Globus pallidus (tissue), 1 donor: ENCODE results near the gene LONP2.
"Not testable (repeated sequence)": the region's sequence is repeated elsewhere in the genome, so short reads cannot be mapped to it uniquely, and the experiment has no call there.

Experiments
- DNase-seq: peaks from one replicate; pipeline ENCODE4 v3.0.0-alpha.2; 2015; ENCODE audit warnings: low spot score

LONP2 gene

DNA sequence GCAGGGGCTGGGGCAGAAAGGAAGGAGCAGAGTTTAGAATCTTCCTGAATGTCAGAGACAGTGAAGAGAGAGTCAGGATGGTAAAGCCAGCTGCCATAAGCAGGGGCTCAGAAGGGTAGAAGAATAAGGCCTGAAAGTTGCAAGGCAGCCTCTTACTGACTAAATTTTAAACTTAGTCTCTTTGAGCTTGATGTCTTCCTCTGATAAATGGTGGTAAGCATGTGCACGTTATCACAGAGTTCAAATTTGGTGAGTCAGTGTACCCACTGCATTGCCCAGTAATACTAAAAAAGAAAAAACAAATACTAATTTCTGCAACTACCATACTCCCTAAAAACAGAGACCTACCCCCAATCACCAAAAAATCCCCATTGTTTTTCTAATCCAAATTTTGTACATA lies 96.0 kb downstream of the LONP2 start:
- no peak for DNase-seq

GRCh38 chr16:48342591-48342990 lies 98.5 kb downstream of the LONP2 start:
- no peak for DNase-seq

GRCh38 chr16:48347191-48347865 lies 103.2 kb downstream of the LONP2 start:
- no peak for DNase-seq

GRCh38 chr16:48347980-48348379 lies 103.9 kb downstream of the LONP2 start:
- no peak for DNase-seq

DNA sequence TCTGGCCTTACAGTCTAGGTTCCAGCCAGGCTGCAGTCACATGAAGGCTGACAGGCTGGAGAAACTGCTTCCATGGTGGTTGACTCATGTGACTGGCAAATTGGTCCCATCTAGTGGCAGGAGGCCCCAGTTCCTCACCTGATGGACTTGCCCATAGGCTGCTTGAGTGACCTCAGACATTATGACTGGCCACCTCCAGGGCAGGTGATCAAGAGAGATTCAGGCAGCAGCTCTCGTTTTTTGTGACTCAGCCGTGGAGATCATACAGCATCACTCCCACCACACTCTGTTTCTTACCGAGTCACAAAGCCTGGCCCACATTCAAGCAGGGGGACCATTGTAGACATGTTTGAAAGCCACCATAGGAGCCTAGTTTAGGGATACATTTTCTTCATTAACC lies 106.6 kb downstream of the LONP2 start:
- no peak for DNase-seq

- no peak for DNase-seq
Measured at GRCh38 chr16:48352648-48353390, 108.7 kb downstream of the LONP2 start.

DNA sequence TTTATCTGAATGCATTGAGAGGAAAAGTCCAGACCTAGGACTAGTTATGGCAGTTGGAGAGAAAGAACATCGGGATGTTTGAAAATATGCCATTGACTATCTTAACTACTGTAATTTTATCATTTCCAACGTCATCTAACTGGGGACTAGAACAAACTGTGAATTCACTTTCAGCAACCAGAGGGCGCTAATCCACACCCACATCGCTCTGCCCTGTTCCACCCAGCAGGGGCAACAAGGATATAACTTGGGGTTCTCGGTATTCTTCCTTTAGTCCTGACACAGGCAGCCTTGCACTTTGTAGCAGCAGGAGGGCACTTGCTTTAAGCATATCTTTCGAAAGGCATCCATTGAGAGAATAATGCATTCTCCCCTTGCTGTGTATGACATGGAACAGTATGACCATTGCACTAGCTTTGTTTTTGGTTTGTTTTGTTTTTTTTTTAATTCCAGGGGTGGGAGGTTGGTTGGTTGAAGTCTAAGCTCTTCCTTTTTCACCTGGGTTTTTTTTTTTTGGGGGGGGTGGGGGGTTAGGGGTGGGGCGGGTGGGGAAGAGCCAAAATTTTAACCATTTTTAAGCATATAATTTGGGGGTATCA lies 109.6 kb downstream of the LONP2 start:
- DNase-seq = peak; percentile 72

DNA sequence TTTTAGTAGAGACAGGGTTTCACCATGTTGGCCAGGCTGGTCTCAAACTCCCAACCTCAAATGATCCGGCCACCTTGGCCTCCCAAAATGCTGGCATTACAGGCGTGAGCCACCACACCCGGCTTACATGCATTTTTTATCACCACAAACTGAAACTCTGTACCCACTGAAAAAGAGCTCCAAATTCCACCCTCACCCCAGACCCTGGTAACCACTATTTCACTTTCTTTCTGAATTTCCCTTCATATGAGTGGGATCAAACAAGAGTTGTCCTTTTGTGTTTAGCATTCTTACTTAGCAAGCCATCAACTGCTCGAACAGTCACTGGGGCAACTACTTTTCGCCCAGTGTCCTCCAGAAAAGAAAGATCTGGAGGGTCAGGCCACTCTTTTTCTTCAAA lies 110.3 kb downstream of the LONP2 start:
- not testable (repeated sequence) for DNase-seq

- DNase-seq = no peak
Measured at GRCh38 chr16:48354877-48355855, 111.1 kb downstream of the LONP2 start.

DNA sequence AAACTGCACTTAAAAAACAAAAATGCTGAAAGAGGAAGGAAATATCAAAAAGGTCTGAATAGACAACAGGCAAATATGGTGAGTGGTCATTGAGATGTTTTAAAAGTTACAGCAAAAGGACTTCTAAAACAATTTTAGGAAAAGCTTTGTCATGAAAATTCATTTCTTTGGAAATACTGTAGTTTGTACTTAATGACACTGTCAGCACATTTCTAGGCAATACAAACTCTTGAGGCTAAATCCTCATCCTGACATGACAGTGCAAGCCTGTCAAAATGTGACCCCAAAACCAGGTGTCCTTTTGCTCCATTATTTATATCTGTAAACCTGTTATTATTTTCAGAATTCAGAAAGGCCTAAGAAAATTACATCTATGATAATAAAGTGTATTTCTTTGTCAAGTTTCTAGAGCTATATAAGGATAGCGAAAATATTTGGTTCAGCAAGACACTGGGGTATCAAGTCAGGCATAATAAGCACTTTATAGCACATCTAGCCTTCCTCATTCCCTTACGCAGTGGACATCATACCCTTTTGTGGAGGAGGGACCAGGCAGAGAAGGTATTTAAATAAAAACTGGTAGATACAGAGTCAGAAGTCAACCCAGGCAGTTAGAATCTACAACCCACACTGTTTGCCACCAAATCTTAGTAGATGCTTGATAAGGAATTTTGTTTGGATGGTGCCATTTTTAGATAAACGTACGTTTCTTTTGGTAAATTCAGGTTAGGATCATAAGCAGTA lies 112.7 kb downstream of the LONP2 start:
- no peak for DNase-seq

GRCh38 chr16:48358419-48358818 lies 114.3 kb downstream of the LONP2 start:
- no peak for DNase-seq

- no peak for DNase-seq
Measured at GRCh38 chr16:48359983-48360382, 115.9 kb downstream of the LONP2 start.

DNA sequence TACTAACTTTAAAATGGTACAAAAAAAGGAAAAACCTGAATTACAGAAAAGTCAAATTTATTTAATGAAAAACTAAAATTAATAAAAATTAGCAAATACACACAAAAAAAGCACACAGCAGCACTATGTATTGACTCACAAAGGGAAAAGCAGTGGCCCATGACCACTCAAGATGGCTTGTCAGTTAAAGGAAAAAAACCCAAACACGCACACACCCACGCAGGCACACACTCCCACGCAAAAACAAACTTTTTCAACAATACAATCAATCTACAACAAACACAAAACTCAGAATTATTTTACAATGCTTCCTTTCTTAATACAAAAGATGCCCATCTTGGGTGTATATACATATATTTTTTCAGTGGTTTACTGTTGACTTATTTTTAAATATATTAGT lies 116.9 kb downstream of the LONP2 start:
- DNase-seq = no peak

DNA sequence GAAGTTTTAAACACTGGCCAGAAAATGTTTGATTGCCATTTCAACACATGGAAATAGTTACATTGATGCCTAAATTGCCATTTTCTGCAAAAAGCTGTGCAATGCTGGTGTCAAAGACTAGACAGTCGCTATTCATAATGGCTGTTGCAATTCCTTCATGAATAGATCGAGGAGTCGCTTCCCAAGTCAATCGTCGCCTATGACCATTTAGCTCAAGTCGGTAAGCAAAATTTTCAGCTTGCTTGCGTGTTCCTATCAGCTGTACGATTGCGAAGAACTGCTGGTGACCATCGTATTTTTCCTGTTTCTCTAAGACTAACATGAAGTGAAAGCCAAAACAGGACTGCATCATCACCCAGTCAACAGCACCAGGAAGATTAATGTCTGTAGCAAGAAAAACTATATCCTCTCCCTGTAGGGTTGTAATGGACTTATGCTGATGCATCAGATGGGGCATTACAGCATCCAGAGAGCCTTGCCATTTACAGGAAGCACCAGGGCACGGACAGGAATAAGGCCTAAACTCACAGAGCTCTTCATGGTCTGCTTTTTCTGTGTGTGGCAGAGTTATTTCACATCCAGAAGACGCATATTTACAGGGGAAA lies 117.5 kb downstream of the LONP2 start:
- no peak for DNase-seq

DNA sequence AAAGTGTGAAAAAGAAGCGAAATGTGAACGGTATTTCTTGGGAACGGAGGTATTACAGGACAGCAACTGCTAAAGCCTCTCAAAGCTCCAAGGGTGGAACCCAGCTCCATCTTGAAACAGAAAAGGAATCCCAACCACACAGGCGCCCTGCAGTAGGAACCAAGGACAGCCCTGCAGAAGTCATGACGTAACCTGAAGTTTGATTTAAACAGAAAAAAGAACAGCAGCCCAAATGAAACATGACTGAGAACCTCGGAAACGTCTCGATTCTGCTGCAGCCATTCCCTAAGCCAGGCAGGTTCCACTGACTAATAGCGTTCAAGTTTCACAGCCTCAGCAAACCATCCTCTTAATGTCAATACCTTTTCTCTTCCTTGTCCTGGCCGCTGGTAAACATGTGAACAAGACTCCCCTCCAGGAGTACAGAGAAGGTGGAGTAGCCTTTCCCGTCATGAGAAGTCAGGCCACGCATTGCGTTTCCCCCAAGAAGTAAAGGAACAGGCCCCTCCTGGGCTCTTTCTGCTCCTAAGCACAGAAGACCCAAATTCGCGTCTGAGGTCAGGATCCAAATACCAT lies 121.0 kb downstream of the LONP2 start:
- DNase-seq = no peak

- peak; percentile 86 for DNase-seq
Measured at GRCh38 chr16:48365601-48366164, 121.6 kb downstream of the LONP2 start.

- DNase-seq = no peak
Measured at GRCh38 chr16:48366165-48367093, 122.3 kb downstream of the LONP2 start.

- no peak for DNase-seq
Measured at GRCh38 chr16:48367441-48368049, 123.4 kb downstream of the LONP2 start.

DNA sequence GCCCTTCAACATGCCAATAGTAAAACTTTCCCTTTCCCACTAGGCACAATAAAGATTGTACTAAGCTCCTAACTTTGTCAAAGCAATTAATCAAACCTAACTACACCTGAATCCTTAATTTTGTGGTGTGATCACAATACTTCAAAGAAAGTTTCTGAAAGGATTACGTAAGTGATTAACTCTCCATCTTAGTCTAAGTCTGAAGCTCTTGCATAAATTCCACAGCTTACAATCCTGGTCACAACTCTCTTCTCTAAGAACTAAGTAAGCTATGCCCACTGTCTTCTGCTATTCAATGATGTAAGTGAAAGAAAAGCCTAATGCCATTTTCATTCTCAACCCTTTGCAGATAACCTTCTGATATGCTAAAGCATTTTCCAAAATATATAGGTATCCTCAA lies 125.7 kb downstream of the LONP2 start:
- no peak for DNase-seq
